Cortex of kidney (tissue), 1 donor: ENCODE measurements around the gene RECQL.

Experiments used
- DNase-seq: peaks from one replicate; lab custom pipeline; 2025; lab: John Stamatoyannopoulos, UW

The RECQL gene

GRCh38 chr12:21501258-21502163 lies at the start of gene RECQL, which contains the start of gene GOLT1B:
TSS of gene RECQL (minus strand) at chr12:21501635. CDS start at chr12:21499570, 2,065 bp downstream.
TSS of gene GOLT1B (plus strand) at chr12:21501789. CDS start at chr12:21501924, 135 bp downstream.
- peak; percentile 30 for DNase-seq

GRCh38 chr12:21547437-21547836 lies 46.0 kb upstream of the RECQL start:
- DNase-seq = no peak

- DNase-seq = no peak
These were observed 45.3 kb upstream of the RECQL start for GRCh38 chr12:21546716-21547115.

GRCh38 chr12:21545557-21545956 lies 44.1 kb upstream of the RECQL start:
- no peak for DNase-seq

- DNase-seq = no peak
These were observed 41.7 kb upstream of the RECQL start for GRCh38 chr12:21543151-21543550.

GRCh38 chr12:21542403-21542802 lies 41.0 kb upstream of the RECQL start:
- no peak for DNase-seq

- no peak for DNase-seq
These were observed 40.3 kb upstream of the RECQL start for GRCh38 chr12:21541773-21542172.

GRCh38 chr12:21539797-21540196 lies 38.4 kb upstream of the RECQL start:
- DNase-seq = no peak

GRCh38 chr12:21538061-21538653 lies 36.7 kb upstream of the RECQL start:
- no peak for DNase-seq

- no peak for DNase-seq
These were observed 28.0 kb upstream of the RECQL start for GRCh38 chr12:21529456-21529855.

GRCh38 chr12:21528953-21529352 lies 27.5 kb upstream of the RECQL start:
- no peak for DNase-seq

GRCh38 chr12:21527451-21528180 lies 26.2 kb upstream of the RECQL start:
- no peak for DNase-seq

- no peak for DNase-seq
These were observed 25.4 kb upstream of the RECQL start for GRCh38 chr12:21526721-21527345.

- no peak for DNase-seq
These were observed 24.6 kb upstream of the RECQL start, which contains the start of gene SPX for GRCh38 chr12:21526053-21526452. TSS of gene SPX (plus strand) at chr12:21526296. CDS start at chr12:21526473, 177 bp downstream.

GRCh38 chr12:21523148-21523547 lies 21.7 kb upstream of the RECQL start:
- no peak for DNase-seq

GRCh38 chr12:21521541-21521940 lies 20.1 kb upstream of the RECQL start:
- no peak for DNase-seq

GRCh38 chr12:21518451-21518850 lies 17.0 kb upstream of the RECQL start:
- DNase-seq = no peak

GRCh38 chr12:21516281-21516680 lies 14.8 kb upstream of the RECQL start:
- no peak for DNase-seq

GRCh38 chr12:21509768-21510167 lies 8.3 kb upstream of the RECQL start:
- DNase-seq = no peak

GRCh38 chr12:21507849-21508248 lies 6.4 kb upstream of the RECQL start:
- DNase-seq = no peak

- no peak for DNase-seq
These were observed 4.5 kb upstream of the RECQL start for GRCh38 chr12:21505888-21506287.

- no peak for DNase-seq
These were observed 1.4 kb upstream of the RECQL start for GRCh38 chr12:21502872-21503271.
